Mesendoderm (in vitro differentiated cells): ENCODE data around the gene PCSK6.

Source experiments
- DNase-seq: peaks from one replicate; pipeline ENCODE4 v3.0.0; 2013
- H2AK5ac ChIP-seq: 2 replicates; pipeline ENCODE4 v1.6.1; 2013; ENCODE audit warnings: low read length, inconsistent platforms
- H2BK120ac ChIP-seq: 2 replicates; pipeline ENCODE4 v1.6.1; 2013; ENCODE audit warnings: low read depth, mild to moderate bottlenecking, low read length, moderate library complexity, mixed read lengths
- H2BK15ac ChIP-seq: replicated peaks from 2 replicates; pipeline ENCODE4 v1.6.1; 2013; ENCODE audit warnings: low read depth, mild to moderate bottlenecking, moderate library complexity
- H2BK5ac ChIP-seq: 2 replicates; pipeline ENCODE4 v1.6.1; 2013; ENCODE audit warnings: low read length, inconsistent platforms
- H3K18ac ChIP-seq: 2 replicates; pipeline ENCODE4 v1.6.1; 2013; ENCODE audit warnings: mild to moderate bottlenecking, low read length, mixed read lengths
- H3K23ac ChIP-seq: one replicate; pipeline ENCODE4 v1.6.1; 2013; ENCODE audit warnings: low read length
- H3K27ac ChIP-seq: 2 replicates; pipeline ENCODE4 v1.5.1; 2013; ENCODE audit warnings: low read depth, mild to moderate bottlenecking, inconsistent platforms, low read length, moderate library complexity
- H3K27me3 ChIP-seq: 2 replicates; pipeline ENCODE4 v1.6.1; 2013; ENCODE audit warnings: low read length, control low read depth, mild to moderate bottlenecking, inconsistent platforms; ENCODE audit not compliant: insufficient read depth, poor library complexity
- H3K36me3 ChIP-seq: 2 replicates; pipeline ENCODE4 v1.6.1; 2013; ENCODE audit warnings: low read length, inconsistent platforms; ENCODE audit not compliant: control insufficient read depth, insufficient read depth
- H3K4ac ChIP-seq: one replicate; pipeline ENCODE4 v1.6.1; 2013; ENCODE audit warnings: low read depth, mild to moderate bottlenecking, low read length, moderate library complexity
- H3K4me1 ChIP-seq: 2 replicates; pipeline ENCODE4 v1.6.1; 2013; ENCODE audit warnings: low read depth, low read length, inconsistent platforms; ENCODE audit not compliant: control insufficient read depth
- H3K4me2 ChIP-seq: 2 replicates; pipeline ENCODE4 v1.6.1; 2013; ENCODE audit warnings: low read length
- H3K4me3 ChIP-seq: 2 replicates; pipeline ENCODE4 v1.5.1; 2013; ENCODE audit warnings: mild to moderate bottlenecking, low read length
- H3K56ac ChIP-seq: one replicate; pipeline ENCODE4 v1.6.1; 2013; ENCODE audit warnings: low read length
- H3K79me1 ChIP-seq: 2 replicates; pipeline ENCODE4 v1.6.1; 2013; ENCODE audit warnings: low read length, inconsistent platforms
- H3K79me2 ChIP-seq: 2 replicates; pipeline ENCODE4 v1.6.1; 2013; ENCODE audit warnings: mild to moderate bottlenecking, low read length; ENCODE audit not compliant: control insufficient read depth, insufficient read depth
- H3K9ac ChIP-seq: 2 replicates; pipeline ENCODE4 v1.6.1; 2013; ENCODE audit warnings: low read length, inconsistent platforms
- H4K5ac ChIP-seq: one replicate; pipeline ENCODE4 v1.6.1; 2013; ENCODE audit warnings: low read length
- H4K8ac ChIP-seq: one replicate; pipeline ENCODE4 v1.6.1; 2013; ENCODE audit warnings: low read depth, mild to moderate bottlenecking, control low read depth, low read length, moderate library complexity
- WGBS: extraction: QIAGEN DNeasy Blood & Tissue Kit; methylation state at CpG from one replicate; pipeline ENCODE4 v1.1.7; 2013; ENCODE audit warnings: low lambda C conversion rate, missing lambda C conversion rate; ENCODE audit not compliant: insufficient coverage; ENCODE audit errors: extremely low coverage; 5-methylcytosine and 5-hydroxymethylcytosine counted together

The PCSK6 gene

DNA sequence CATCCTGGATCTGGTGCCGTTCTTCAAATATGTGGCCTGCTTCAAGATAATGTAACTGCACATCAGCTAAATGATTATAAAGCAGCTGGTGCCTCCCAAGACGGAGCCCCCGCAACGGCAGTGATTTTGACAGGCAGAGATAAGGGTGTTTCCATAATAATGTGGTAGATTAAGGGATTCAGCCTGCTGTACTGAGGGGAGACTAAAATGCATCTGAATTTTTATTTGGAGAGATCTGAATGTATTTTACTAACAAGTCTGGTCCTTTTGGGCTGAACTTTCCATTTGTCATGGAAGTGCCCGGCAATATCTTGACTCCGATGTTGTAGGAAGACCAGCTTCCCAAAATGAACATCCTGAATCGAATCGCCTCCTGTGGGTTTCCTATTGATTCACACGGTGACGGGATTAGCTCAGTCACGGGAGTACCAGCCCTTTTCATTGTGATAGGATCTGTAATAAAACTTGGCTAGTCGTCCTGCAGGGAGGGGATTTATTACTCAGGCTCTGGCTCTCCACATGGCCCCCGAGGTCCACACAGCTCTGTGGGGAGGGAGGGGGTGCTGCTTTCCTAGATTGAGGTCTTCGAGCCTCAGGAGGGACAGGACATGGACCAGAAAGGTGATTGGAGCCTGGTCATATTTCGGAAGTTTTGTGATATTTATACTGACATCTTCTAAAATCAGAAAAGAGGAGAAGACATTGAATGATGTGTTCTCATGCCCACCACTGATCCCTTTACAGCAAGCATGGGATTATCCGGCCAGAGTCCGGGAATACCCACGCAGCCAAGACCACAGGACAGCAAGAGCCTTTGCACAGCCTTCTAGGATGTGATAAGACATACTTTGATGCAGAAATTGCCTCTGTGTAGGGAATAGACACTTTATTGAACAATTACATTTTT, 2.5 kb upstream of the PCSK6 start:
- no peak overlapping the region for H2AK5ac ChIP-seq
- no peak overlapping the region for H3K23ac ChIP-seq
- H3K18ac ChIP-seq = no peak overlapping the region
- H3K79me2 ChIP-seq = no peaks in the 10 kb centered on the region
- H3K9ac ChIP-seq = no peak overlapping the region
- H3K4ac ChIP-seq = no peak overlapping the region
- H3K27ac ChIP-seq = no peak overlapping the region
- no peak overlapping the region for H2BK15ac ChIP-seq
- DNase-seq = no peak
- H3K4me2 ChIP-seq = no peak overlapping the region
- no peak overlapping the region for H3K56ac ChIP-seq
- no peak overlapping the region for H3K4me3 ChIP-seq
- H4K5ac ChIP-seq = no peak overlapping the region
- no peak overlapping the region for H4K8ac ChIP-seq
- H3K4me1 ChIP-seq = no peaks in the 10 kb centered on the region
- H2BK120ac ChIP-seq = no peak overlapping the region
- WGBS = no CpG with 5 or more reads among the region's 18 CpGs
- H3K36me3 ChIP-seq = no peaks in the 10 kb centered on the region
- peaks cover 5% of the 10 kb centered on the region for H3K27me3 ChIP-seq
- H3K79me1 ChIP-seq = no peaks in the 10 kb centered on the region
- no peak overlapping the region for H2BK5ac ChIP-seq

DNA sequence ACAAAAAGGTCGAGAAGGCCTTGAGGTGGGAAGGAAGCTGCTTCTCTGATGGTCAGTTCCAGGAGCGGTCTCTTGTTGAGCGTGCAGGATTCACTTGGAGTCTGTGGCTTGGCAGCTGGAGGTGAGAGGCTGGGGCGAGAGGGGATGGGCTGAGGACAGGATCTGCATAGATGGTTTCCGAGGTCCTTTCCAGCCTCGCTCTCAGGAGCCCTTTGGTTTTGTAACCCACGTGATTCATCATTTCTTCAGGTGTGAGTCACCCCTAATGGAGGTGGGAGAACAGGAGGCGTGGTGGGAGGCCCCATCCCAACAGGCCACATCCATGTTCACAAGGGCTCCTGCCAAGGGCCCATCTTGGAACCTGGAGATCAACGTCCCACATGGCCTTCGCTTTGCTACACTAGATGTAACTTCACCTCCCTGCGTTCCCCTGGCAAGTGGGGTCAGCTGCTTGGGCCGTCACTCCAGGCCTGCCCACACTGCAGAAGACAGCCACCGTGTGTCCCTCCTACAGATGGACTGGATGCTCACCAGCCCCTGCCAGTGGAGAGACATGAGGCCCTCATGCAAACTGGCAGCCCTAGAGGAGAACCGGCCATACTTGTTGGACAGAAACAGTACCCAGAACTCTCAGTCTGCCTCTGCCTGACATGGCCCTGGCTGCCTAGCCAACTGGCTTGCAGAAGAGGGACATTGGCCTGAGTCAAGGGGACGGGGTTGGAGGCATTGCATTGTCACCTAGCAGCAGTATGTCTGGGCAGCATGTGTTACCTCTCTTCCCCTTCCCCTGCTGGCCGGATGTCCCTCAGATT, 1.6 kb upstream of the PCSK6 start:
- Histone ChIP-seq H3K4me3 (no peak overlapping the region), H3K9ac (no peak overlapping the region), H3K4ac (no peak overlapping the region), H2AK5ac (no peak overlapping the region), H3K27me3 (peaks cover 5% of the 10 kb centered on the region), H3K27ac (no peak overlapping the region), H3K36me3 (no peaks in the 10 kb centered on the region), H4K5ac (no peak overlapping the region), H2BK120ac (no peak overlapping the region), H3K4me2 (no peak overlapping the region), H2BK5ac (no peak overlapping the region), H4K8ac (no peak overlapping the region), H3K4me1 (no peaks in the 10 kb centered on the region), H3K79me2 (no peaks in the 10 kb centered on the region), H3K79me1 (no peaks in the 10 kb centered on the region), H2BK15ac (no peak overlapping the region), H3K23ac (no peak overlapping the region), H3K56ac (no peak overlapping the region), H3K18ac (no peak overlapping the region)
- DNase-seq = no peak
- WGBS = no CpG with 5 or more reads among the region's 16 CpGs

DNA sequence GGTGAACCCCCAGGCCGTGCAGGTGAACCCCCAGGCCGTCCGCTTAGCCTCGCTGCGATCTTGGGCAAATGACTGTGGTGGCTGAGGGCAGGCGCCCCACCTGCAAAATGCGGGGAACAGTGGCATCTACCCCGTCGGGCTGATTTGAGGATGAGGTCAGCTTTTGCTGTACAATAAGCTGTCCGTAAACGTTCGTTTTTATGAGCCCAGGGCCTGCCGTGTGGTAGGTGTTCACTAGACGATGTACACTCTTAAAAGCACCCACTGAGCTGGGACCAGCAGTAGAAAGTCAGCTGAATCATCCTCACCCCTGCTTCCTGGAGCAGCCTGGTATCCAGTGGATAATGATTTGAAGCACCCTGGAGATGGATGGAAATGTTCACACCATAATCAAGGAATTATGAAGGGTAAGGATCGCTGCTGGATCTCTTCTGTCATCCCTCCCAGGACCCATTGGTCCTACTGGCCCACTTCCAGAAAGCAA, 943 bp upstream of the PCSK6 start:
- Histone ChIP-seq H3K23ac (no peak overlapping the region), H3K4me3 (no peak overlapping the region), H3K4ac (no peak overlapping the region), H3K27me3 (peaks cover 5% of the 10 kb centered on the region), H3K4me1 (no peaks in the 10 kb centered on the region), H3K4me2 (no peak overlapping the region), H3K79me2 (no peaks in the 10 kb centered on the region), H2BK5ac (no peak overlapping the region), H4K5ac (no peak overlapping the region), H4K8ac (no peak overlapping the region), H2AK5ac (no peak overlapping the region), H3K9ac (no peak overlapping the region), H3K18ac (no peak overlapping the region), H3K56ac (no peak overlapping the region), H2BK15ac (no peak overlapping the region), H2BK120ac (no peak overlapping the region), H3K36me3 (no peaks in the 10 kb centered on the region), H3K27ac (no peak overlapping the region), H3K79me1 (no peaks in the 10 kb centered on the region)
- no peak for DNase-seq
- WGBS = no CpG with 5 or more reads among the region's 15 CpGs

DNA sequence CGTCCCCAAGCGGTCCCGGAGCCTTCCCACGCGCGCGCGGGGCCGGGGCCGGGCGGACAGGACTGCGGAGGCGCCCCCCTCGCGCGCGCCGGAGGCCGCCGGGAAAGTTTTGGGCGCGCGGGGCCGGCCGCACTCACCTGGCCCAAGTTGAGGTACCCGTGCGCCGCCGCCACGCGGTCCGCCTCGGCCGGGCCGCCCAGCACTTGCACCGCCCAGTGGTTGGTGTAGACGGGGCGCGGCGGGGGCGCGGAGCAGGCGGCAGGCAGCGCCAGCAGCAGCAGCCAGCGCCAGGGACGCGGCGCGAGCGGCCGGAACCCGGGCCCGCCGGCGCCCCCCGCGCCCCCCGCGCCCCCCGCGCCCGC, 289 bp downstream of the PCSK6 start:
- no peak overlapping the region for H3K4me3 ChIP-seq
- no peak overlapping the region for H3K27ac ChIP-seq
- DNase-seq = peak; percentile 67

DNA sequence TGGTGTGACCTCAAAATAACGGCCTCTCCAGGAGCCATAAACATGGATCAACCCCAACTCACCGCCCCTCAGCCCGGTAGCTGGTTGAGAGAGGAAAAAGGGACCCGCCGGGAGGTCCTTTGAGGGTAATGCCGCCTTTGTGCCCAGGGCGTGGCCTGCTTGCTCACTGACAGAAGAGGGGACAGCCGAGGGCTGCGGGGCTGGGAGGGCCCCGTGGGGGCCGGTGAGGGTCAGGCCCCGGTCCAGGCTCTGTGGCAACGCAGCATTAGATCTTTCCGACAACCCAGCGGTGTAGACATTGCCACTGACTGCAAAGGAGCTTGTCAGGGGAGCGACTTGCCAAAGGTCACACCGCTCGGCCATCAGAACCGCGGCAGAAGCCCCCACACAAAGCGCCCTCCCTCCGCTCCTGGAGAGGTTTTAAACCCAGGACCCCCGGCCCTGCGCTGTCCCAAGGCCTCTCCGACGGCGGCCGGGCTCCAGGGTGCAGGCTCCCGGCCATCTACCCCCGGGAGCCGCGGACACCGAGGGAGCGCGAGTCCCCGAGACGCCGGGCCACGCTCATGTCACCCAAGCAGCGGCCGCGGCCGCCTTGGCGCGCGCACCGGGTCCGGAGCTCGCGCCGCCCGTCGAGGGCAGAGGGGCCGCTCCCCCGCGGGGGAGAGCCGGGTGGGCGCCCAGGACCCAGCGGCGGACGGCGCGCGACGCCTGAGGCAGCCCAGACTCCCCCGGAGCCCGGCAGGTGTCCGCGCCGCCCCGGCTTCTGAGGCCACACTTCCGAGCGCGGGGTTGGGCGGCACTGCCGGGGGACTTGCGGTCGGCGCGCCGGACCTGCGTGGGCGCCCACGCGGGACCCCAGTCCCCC, 975 bp downstream of the PCSK6 start:
- Histone ChIP-seq H3K27ac (no peak overlapping the region), H3K4me3 (no peak overlapping the region), H3K4ac (no peak overlapping the region), H3K79me2 (no peaks in the 10 kb centered on the region), H4K8ac (no peak overlapping the region), H3K36me3 (no peaks in the 10 kb centered on the region), H3K4me2 (peak overlapping the region; percentile 44), H3K23ac (no peak overlapping the region), H3K79me1 (no peaks in the 10 kb centered on the region), H2BK15ac (no peak overlapping the region), H3K27me3 (peaks cover 5% of the 10 kb centered on the region), H3K9ac (peak overlapping the region; percentile 27), H3K56ac (peak overlapping the region; percentile 49), H4K5ac (no peak overlapping the region), H2BK5ac (no peak overlapping the region), H2AK5ac (no peak overlapping the region), H2BK120ac (no peak overlapping the region), H3K18ac (no peak overlapping the region), H3K4me1 (no peaks in the 10 kb centered on the region)
- DNase-seq = no peak
- WGBS = no CpG with 5 or more reads among the region's 85 CpGs

More for the DNA sequence above, 289 bp downstream of the PCSK6 start:
- no peak overlapping the region for H2AK5ac ChIP-seq
- H3K79me1 ChIP-seq = no peaks in the 10 kb centered on the region
- H3K18ac ChIP-seq = no peak overlapping the region
- no peak overlapping the region for H4K5ac ChIP-seq
- H4K8ac ChIP-seq = no peak overlapping the region
- WGBS = no CpG with 5 or more reads among the region's 62 CpGs
- H2BK120ac ChIP-seq = no peak overlapping the region
- H3K4me1 ChIP-seq = no peaks in the 10 kb centered on the region
- no peak overlapping the region for H3K4ac ChIP-seq
- no peaks in the 10 kb centered on the region for H3K79me2 ChIP-seq
- H3K36me3 ChIP-seq = no peaks in the 10 kb centered on the region
- H3K23ac ChIP-seq = no peak overlapping the region
- H3K4me2 ChIP-seq = no peak overlapping the region
- no peak overlapping the region for H3K9ac ChIP-seq
- H2BK5ac ChIP-seq = no peak overlapping the region
- H3K56ac ChIP-seq = peak overlapping the region; percentile 60
- no peak overlapping the region for H2BK15ac ChIP-seq
- H3K27me3 ChIP-seq = peaks cover 5% of the 10 kb centered on the region
